ENCODE measurements around the gene SPNS2.

DNA sequence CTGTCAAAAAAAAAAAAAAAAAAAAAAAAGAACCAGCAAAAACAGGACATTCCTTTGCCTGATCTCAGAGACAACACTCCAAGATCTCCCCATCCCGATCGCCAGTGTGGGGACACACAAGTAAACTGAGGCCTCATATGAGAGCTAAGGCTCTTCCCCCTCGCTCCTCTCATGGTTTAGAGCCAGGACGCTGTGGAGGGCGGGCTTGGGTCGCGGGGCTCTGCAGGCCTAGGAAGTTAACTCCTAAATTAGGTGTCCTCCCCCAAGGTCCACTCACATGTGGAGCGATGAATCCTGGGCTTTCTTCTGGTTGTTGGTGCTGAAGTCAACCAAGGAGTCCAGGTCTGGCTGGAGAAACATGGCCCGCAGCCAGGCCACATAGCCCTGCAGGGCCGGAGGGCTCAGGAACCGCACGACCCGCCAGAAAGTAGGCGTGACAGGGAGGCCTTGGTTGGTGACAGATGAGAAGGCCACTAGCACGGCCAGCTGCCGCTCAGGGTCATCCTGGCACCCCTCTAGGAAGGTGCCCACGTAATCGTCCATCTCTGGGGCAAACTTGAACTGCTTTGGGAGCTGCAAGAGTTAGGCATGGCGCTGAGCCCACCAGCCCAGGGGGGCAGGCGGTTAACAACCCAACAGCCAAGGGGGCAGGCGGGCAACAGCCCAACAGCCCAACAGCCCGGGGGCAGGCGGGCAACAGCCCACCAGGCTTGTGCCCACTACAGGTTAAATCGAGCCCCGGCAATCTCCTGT, 51.3 kb downstream of the SPNS2 start:
- TF ChIP-seq, protein P1, sequence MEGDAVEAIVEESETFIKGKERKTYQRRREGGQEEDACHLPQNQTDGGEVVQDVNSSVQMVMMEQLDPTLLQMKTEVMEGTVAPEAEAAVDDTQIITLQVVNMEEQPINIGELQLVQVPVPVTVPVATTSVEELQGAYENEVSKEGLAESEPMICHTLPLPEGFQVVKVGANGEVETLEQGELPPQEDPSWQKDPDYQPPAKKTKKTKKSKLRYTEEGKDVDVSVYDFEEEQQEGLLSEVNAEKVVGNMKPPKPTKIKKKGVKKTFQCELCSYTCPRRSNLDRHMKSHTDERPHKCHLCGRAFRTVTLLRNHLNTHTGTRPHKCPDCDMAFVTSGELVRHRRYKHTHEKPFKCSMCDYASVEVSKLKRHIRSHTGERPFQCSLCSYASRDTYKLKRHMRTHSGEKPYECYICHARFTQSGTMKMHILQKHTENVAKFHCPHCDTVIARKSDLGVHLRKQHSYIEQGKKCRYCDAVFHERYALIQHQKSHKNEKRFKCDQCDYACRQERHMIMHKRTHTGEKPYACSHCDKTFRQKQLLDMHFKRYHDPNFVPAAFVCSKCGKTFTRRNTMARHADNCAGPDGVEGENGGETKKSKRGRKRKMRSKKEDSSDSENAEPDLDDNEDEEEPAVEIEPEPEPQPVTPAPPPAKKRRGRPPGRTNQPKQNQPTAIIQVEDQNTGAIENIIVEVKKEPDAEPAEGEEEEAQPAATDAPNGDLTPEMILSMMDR (IDR thresholded peaks at IDR 0.05) = no peak
- TF ChIP-seq POLR2A (IDR thresholded peaks at IDR 0.05) = no peak

All from Peyer's patch (tissue), 4 donors.